Measurements from ENCODE around the gene VGLL1. TPM values are rescaled to one million over a fixed set of nuclear protein-coding genes. Genes with fewer than 3 reads are reported as not detected.

Gene VGLL1
- total RNA-seq, 2 experiments from 2014 or later = not detected

DNA sequence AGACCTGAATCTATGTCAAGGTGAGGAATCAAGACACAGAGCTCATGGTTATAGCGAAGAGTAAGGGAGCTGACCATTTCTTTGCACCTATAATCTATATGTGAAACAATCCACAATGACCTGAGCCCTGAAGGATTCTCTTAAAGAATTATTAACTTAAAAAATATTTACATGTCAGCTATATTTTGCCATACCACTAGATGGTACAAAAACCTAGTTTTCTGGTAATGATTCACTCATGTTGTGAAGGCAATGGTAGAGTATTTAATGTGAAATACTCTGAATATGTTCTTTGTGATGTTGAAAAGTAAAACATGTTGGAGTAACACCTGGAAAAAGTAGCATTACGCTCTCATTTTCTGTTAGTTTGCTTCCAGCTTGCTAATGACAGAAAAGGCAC is 40.0 kb downstream of the VGLL1 start:
- Mint-ChIP-seq H3K4me3 (no peak overlapping the region), H3K27me3 (ENCODE audit: low read depth) (no peaks in the 10 kb centered on the region), H3K36me3 (ENCODE audit: low read depth) (no peaks in the 10 kb centered on the region), H3K4me1 (ENCODE audit: low read depth) (peaks cover 18% of the 10 kb centered on the region), H3K27ac (no peak overlapping the region), H3K9me3 (no peaks in the 10 kb centered on the region)
- DNase-seq = no peak
- intact Hi-C loops (cut with micrococcal nuclease) = loop anchor here (1.0 kb wide), 1 partner anchor 122 kb away; no protein-coding TSS in a partner anchor
- CTCF ChIA-PET = interaction anchor here (0.6 to 1.2 kb wide), 8 partner anchors 10 to 297 kb away, joined by 3 to 4 read pairs (median 3); no protein-coding TSS in a partner anchor

DNA sequence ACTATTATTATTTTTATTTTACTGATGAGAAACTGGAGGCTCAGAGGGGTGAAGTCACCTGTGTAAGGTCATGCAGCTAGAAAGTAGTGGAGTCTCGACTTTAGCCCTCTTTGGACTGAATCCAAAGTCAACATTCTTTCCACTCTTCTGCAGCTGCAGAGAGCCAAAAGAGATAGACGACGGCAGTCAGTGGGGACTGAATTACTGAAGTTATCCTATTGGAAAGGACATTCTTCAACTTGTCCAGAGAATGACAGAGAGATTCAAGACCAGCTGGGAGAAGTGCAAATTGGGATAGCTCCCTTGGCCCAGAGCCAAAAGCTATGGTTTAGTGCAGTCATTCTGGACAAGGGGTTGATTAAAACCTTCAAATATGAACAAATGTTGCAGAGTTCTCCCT is 42.5 kb downstream of the VGLL1 start:
- CTCF ChIA-PET = interaction anchor here (1.8 kb wide), 1 partner anchor 34 kb away, joined by 7 read pairs; no protein-coding TSS in a partner anchor
- H3K4me3 Mint-ChIP-seq = no peak overlapping the region
- no peaks in the 10 kb centered on the region for H3K36me3 Mint-ChIP-seq (ENCODE audit: low read depth)
- no peak for DNase-seq
- no peaks in the 10 kb centered on the region for H3K27me3 Mint-ChIP-seq (ENCODE audit: low read depth)
- intact Hi-C loops (cut with micrococcal nuclease) = no loop called here
- no peak overlapping the region for H3K27ac Mint-ChIP-seq
- H3K9me3 Mint-ChIP-seq = no peaks in the 10 kb centered on the region
- peaks cover 38% of the 10 kb centered on the region for H3K4me1 Mint-ChIP-seq (ENCODE audit: low read depth)

DNA sequence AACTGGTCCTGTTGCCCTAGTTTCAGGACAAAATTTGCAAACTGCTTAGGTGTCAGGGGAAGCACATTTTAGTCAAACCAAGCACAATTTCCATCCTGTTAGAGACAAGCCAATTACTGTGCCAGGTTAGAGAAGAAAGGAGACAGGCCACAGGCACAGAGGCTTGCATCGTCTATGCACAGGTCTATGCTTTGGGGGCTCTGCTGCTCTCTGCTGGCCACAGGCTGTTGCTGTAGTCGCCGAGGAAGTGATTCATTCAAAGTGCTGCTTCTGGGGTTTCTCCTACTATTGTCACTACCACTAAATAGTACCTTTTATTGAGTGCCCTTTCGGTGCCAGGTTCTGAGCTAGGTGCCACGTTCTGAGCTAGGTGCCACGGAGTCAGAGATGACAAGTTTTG is 45.5 kb downstream of the VGLL1 start:
- H3K36me3 Mint-ChIP-seq (ENCODE audit: low read depth) = no peaks in the 10 kb centered on the region

DNA sequence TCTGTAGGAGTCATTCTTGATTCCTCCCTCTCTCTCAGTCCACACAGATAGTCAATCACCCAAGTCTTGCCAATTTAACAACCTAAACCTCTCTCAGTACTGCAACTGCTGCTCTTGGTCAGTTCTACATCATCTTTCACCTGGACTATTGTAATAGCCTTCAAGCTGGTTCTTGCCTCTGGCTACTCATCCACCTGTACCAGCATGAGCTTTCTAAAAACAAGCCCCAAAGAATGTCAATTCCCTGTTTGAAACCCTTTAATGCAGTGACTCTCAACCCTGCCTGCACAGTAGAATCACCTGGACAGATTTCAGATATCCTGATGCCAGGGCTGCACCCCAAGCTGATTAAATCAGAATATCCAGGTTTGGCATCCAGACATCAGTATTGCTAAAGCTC is 48.3 kb downstream of the VGLL1 start:
- CTCF ChIA-PET = interaction anchor here (0.6 to 1.1 kb wide), 3 partner anchors 29 to 291 kb away, joined by 3 to 4 read pairs (median 3); no protein-coding TSS in a partner anchor
- no peak for DNase-seq
- intact Hi-C loops (cut with micrococcal nuclease) = no loop called here
- Mint-ChIP-seq H3K27ac (no peak overlapping the region), H3K9me3 (no peaks in the 10 kb centered on the region), H3K4me1 (ENCODE audit: low read depth) (peaks cover 41% of the 10 kb centered on the region), H3K36me3 (ENCODE audit: low read depth) (no peaks in the 10 kb centered on the region), H3K4me3 (no peak overlapping the region), H3K27me3 (ENCODE audit: low read depth) (no peaks in the 10 kb centered on the region)

More for the DNA sequence above, 45.5 kb downstream of the VGLL1 start:
- DNase-seq = peak; percentile 82
- no peaks in the 10 kb centered on the region for H3K9me3 Mint-ChIP-seq
- peak overlapping the region; percentile 23 for H3K27ac Mint-ChIP-seq
- no peaks in the 10 kb centered on the region for H3K27me3 Mint-ChIP-seq (ENCODE audit: low read depth)
- intact Hi-C loops (cut with micrococcal nuclease) = loop anchor here (1.0 to 5.0 kb wide), 6 partner anchors 8 to 475 kb away; partner anchors contain the start of gene HTATSF1
- CTCF ChIA-PET = interaction anchor here (0.6 to 4.1 kb wide), 19 partner anchors 9 to 348 kb away, joined by 3 to 24 read pairs (median 3); no protein-coding TSS in a partner anchor
- peak overlapping the region; percentile 4 for H3K4me3 Mint-ChIP-seq
- H3K4me1 Mint-ChIP-seq (ENCODE audit: low read depth) = peaks cover 37% of the 10 kb centered on the region

DNA sequence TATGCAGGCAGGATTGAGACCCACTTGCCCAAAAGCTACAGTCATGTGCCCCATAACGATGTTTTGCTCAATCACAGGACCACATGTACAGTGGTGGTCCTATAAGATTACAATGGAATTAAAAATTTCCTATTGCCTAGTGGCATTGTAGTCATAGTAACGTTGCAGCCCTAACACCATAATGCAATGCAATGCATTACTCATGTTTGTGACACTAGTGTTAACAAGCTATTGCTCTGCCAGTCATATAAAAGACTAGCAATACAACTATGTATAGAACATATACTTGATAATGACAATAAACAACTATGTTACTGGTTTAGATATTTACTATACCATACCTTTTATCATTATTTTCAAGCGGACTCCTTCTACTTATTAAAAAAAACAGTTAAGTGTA is 50.6 kb downstream of the VGLL1 start:
- H3K27ac Mint-ChIP-seq = no peak overlapping the region
- CTCF ChIA-PET = interaction anchor here (0.9 to 2.2 kb wide), 3 partner anchors 11 to 115 kb away, joined by 3 to 11 read pairs (median 4); no protein-coding TSS in a partner anchor
- intact Hi-C loops (cut with micrococcal nuclease) = no loop called here
- H3K4me3 Mint-ChIP-seq = no peak overlapping the region
- no peaks in the 10 kb centered on the region for H3K9me3 Mint-ChIP-seq
- DNase-seq = no peak
- H3K4me1 Mint-ChIP-seq (ENCODE audit: low read depth) = peaks cover 56% of the 10 kb centered on the region
- no peaks in the 10 kb centered on the region for H3K36me3 Mint-ChIP-seq (ENCODE audit: low read depth)
- no peaks in the 10 kb centered on the region for H3K27me3 Mint-ChIP-seq (ENCODE audit: low read depth)

DNA sequence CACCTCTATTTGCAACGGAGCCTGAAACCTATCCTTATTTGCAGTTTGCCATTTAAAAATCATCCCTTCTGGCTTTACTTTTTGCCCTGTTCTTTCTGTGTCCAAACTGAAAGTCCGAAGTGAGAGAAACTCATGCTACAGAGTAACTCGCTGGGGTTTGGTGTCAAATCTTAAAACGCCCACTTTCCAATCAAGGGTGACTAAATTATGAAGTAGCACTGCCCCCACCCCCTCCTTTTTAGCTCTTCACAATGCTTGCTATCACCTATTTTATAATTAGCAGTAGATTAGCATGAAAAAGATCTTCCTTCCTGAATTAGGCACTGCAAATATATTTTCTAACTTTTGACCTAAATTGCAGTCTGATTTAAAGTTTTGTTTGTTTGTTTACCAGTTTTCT is 52.5 kb downstream of the VGLL1 start:
- H3K27ac Mint-ChIP-seq = peak overlapping the region; percentile 86
- H3K9me3 Mint-ChIP-seq = no peaks in the 10 kb centered on the region
- peak; percentile 69 for DNase-seq
- peaks cover 58% of the 10 kb centered on the region for H3K4me1 Mint-ChIP-seq (ENCODE audit: low read depth)
- intact Hi-C loops (cut with micrococcal nuclease) = loop anchor here (2.0 kb wide), 2 partner anchors 32 to 88 kb away; partner anchors contain the start of gene HTATSF1
- no peaks in the 10 kb centered on the region for H3K27me3 Mint-ChIP-seq (ENCODE audit: low read depth)
- CTCF ChIA-PET = interaction anchor here (1.4 to 2.2 kb wide), 2 partner anchors 14 to 48 kb away, joined by 3 to 11 read pairs; no protein-coding TSS in a partner anchor
- H3K4me3 Mint-ChIP-seq = no peak overlapping the region
- no peaks in the 10 kb centered on the region for H3K36me3 Mint-ChIP-seq (ENCODE audit: low read depth)

DNA sequence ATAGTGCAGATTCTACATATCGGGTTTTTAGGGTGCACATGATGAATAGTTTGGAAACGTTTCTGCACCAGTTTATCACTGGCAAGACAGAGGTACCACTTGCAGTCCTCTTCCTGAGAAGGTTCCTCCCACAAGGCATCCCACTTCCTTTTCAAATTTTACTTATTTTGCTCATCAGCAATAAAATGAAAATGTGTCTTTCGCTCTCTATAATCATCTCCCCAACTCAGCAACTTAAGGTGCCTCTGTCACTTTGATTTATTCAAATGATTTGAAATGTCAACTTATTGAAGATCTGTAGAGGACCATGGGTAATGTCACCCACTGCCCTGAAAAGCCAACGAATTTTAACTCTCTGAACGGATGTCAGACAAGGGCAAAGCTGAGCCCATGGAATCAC is 53.2 kb downstream of the VGLL1 start:
- intact Hi-C loops (cut with micrococcal nuclease) = loop anchor here (1.0 to 5.0 kb wide), 5 partner anchors 8 to 192 kb away; partner anchors contain the start of gene HTATSF1
- H3K4me1 Mint-ChIP-seq (ENCODE audit: low read depth) = peaks cover 63% of the 10 kb centered on the region
- CTCF ChIA-PET = interaction anchor here (1.4 to 2.0 kb wide), 2 partner anchors 7 to 47 kb away, joined by 3 to 5 read pairs; no protein-coding TSS in a partner anchor

DNA sequence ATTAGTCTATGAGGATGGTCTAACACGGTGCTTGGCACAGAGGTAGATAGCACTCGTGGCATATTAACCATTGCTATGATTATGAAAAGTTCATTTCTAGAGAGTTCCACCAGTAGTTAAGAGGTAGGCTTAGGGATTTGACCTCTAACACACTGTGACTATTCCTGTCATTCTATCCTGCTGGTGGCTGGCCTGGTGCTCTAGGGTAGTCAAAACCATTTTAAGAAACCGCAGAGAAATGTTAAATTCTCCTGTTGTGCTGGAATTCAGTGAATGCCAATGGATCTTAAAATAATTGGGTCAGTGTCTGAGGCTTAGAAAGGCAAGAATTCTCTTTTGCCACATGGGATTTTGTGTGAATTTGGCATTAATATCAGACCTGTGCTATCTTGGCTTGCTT is 53.9 kb downstream of the VGLL1 start:
- CTCF ChIA-PET = interaction anchor here (0.9 to 2.0 kb wide), 4 partner anchors 8 to 47 kb away, joined by 3 to 7 read pairs (median 4); no protein-coding TSS in a partner anchor
- intact Hi-C loops (cut with micrococcal nuclease) = loop anchor here (1.0 to 5.0 kb wide), 5 partner anchors 9 to 191 kb away; partner anchors contain the start of gene HTATSF1
- Mint-ChIP-seq H3K27ac (peak overlapping the region; percentile 86), H3K27me3 (ENCODE audit: low read depth) (no peaks in the 10 kb centered on the region), H3K36me3 (ENCODE audit: low read depth) (no peaks in the 10 kb centered on the region), H3K9me3 (no peaks in the 10 kb centered on the region), H3K4me3 (peak overlapping the region; percentile 45), H3K4me1 (ENCODE audit: low read depth) (peaks cover 63% of the 10 kb centered on the region)
- no peak for DNase-seq

More for the DNA sequence above, 53.2 kb downstream of the VGLL1 start:
- H3K36me3 Mint-ChIP-seq (ENCODE audit: low read depth) = no peaks in the 10 kb centered on the region
- H3K27ac Mint-ChIP-seq = peak overlapping the region; percentile 86
- H3K9me3 Mint-ChIP-seq = no peaks in the 10 kb centered on the region
- no peak for DNase-seq
- H3K27me3 Mint-ChIP-seq (ENCODE audit: low read depth) = no peaks in the 10 kb centered on the region
- peak overlapping the region; percentile 45 for H3K4me3 Mint-ChIP-seq

DNA sequence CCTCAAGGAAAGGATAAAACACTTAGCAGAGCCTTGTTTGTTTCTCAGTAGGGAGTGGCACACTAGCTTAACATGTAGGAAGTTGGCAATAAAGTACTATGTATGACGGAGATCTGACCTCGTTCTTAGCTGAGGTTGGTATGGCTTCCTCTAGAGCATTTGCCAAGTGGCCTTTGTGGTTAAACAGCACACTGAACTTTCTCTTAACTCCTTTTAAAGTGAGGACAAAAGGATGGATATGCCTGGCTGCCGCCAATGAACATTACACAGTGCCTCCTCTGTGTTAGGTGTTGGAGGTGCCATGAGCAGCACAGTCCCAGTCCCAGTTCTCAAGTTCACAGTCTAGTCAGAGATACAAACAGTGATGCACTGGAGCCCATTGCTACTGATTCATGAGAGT is 54.4 kb downstream of the VGLL1 start:
- intact Hi-C loops (cut with micrococcal nuclease) = loop anchor here (5.0 kb wide), 1 partner anchor 191 kb away; no protein-coding TSS in a partner anchor
- no peak overlapping the region for H3K4me3 Mint-ChIP-seq
- CTCF ChIA-PET = interaction anchor here (0.9 to 2.0 kb wide), 5 partner anchors 8 to 108 kb away, joined by 3 to 7 read pairs (median 3); no protein-coding TSS in a partner anchor
- H3K27ac Mint-ChIP-seq = peak overlapping the region; percentile 86
- H3K27me3 Mint-ChIP-seq (ENCODE audit: low read depth) = no peaks in the 10 kb centered on the region
- H3K4me1 Mint-ChIP-seq (ENCODE audit: low read depth) = peaks cover 63% of the 10 kb centered on the region
- peak; percentile 34 for DNase-seq
- no peaks in the 10 kb centered on the region for H3K9me3 Mint-ChIP-seq
- no peaks in the 10 kb centered on the region for H3K36me3 Mint-ChIP-seq (ENCODE audit: low read depth)

DNA sequence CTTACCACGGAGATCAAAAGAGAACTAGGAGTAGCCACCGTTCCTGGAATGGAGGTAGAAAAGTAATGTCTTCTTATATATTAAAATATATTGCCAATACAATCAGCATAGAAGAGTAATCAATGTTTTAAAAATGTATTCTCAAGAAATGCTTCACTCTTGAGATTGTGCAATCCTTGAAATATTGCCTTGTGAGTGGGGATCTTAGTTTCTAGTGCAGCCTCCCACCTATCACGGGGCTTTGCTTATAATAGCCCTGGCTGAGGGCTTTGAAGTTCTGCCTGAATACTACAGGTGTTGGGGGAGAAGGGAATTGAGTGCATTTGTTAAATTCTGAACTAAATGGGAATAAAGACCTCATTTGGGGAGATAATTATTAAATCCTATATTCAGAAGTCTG is 55.5 kb downstream of the VGLL1 start:
- no peak for DNase-seq
- Mint-ChIP-seq H3K4me3 (no peak overlapping the region), H3K9me3 (no peaks in the 10 kb centered on the region), H3K27ac (peak overlapping the region; percentile 86), H3K4me1 (ENCODE audit: low read depth) (peaks cover 63% of the 10 kb centered on the region), H3K27me3 (ENCODE audit: low read depth) (no peaks in the 10 kb centered on the region), H3K36me3 (ENCODE audit: low read depth) (no peaks in the 10 kb centered on the region)
- CTCF ChIA-PET = no interaction called here
- intact Hi-C loops (cut with micrococcal nuclease) = loop anchor here (5.0 kb wide), 1 partner anchor 190 kb away; no protein-coding TSS in a partner anchor

DNA sequence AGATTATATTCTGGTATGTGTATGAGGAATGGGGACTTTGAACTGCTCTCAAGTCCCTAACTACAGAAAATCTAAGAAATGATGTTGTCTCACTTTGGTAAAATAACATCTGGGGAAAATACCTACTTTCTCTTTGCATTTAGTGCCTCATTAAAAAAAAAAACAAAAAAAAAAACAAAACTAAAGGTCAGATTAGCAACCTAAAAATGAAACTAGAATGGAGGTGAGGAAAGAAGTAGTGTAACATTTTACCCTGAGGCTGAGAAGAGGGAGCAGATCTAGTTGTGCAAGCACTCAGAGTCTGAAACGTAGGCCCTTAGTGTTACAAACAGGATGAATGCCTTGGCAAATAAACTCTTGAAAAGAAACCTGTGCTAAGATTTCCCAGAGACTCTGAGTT is 56.0 kb downstream of the VGLL1 start:
- intact Hi-C loops (cut with micrococcal nuclease) = loop anchor here (1.0 to 5.0 kb wide), 4 partner anchors 10 to 189 kb away; no protein-coding TSS in a partner anchor
- peaks cover 63% of the 10 kb centered on the region for H3K4me1 Mint-ChIP-seq (ENCODE audit: low read depth)
- H3K27me3 Mint-ChIP-seq (ENCODE audit: low read depth) = no peaks in the 10 kb centered on the region
- H3K4me3 Mint-ChIP-seq = no peak overlapping the region
- peak overlapping the region; percentile 86 for H3K27ac Mint-ChIP-seq
- H3K36me3 Mint-ChIP-seq (ENCODE audit: low read depth) = no peaks in the 10 kb centered on the region
- H3K9me3 Mint-ChIP-seq = no peaks in the 10 kb centered on the region
- DNase-seq = peak; percentile 37
- CTCF ChIA-PET = no interaction called here

DNA sequence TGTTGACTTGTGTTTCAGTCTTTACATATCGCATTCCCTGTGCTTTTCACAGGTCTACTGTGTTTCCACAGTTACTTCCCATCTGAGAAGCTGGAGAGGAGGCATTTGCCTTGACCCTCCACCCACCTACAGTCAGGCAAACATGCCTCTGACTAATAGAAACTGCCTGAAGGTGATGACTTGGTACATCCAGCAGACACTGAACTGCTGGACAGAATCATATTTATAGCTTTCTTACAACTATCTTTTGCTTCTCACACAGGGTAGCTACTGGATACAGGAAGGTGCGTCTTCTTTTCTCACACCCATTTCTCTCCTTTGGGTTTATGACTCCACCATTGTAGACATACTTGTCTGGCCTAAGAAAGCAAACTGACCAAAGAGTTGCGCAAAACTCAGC is 58.0 kb downstream of the VGLL1 start:
- no peak overlapping the region for H3K27ac Mint-ChIP-seq
- peaks cover 10% of the 10 kb centered on the region for H3K9me3 Mint-ChIP-seq
- H3K4me1 Mint-ChIP-seq (ENCODE audit: low read depth) = peaks cover 56% of the 10 kb centered on the region
- peaks cover 2% of the 10 kb centered on the region for H3K36me3 Mint-ChIP-seq (ENCODE audit: low read depth)
- no peak overlapping the region for H3K4me3 Mint-ChIP-seq
- no peaks in the 10 kb centered on the region for H3K27me3 Mint-ChIP-seq (ENCODE audit: low read depth)
- intact Hi-C loops (cut with micrococcal nuclease) = loop anchor here (5.0 kb wide), 1 partner anchor 187 kb away; no protein-coding TSS in a partner anchor
- no peak for DNase-seq
- CTCF ChIA-PET = interaction anchor here (1.0 to 2.4 kb wide), 2 partner anchors 12 to 18 kb away, joined by 5 to 11 read pairs; no protein-coding TSS in a partner anchor

Measured in activated naive CD4-positive, alpha-beta T cell treated with anti-CD3 and anti-CD28 coated beads for 36 hours (primary cell).